GM18861 (cell line): ENCODE results near the gene FOSB.

ENCODE experiments used
- ATAC-seq: cut with Tn5 transposase; IDR thresholded peaks from one replicate; pipeline ENCODE4 v1.9.1; 2021; ENCODE audit not compliant: unreplicated experiment

Gene FOSB

DNA sequence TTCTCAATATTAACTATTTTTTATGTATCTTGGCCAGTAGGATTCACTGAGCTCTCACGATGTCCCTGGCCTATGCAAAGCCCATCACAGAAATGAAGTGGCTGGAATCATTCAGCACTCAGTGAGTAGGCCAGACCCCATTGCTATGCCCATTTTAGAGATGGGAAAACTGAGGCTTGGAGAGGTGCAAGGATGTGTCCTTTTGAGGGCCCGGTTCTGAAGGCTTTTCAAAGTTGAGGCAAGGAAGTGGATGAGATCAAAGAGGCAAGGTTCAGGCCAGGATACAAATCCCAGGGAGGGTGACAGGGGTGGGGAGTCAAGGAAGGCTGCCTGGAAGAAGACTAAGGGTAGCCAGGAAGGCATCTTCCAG, 25.4 kb upstream of the FOSB start:
- no peak for ATAC-seq

DNA sequence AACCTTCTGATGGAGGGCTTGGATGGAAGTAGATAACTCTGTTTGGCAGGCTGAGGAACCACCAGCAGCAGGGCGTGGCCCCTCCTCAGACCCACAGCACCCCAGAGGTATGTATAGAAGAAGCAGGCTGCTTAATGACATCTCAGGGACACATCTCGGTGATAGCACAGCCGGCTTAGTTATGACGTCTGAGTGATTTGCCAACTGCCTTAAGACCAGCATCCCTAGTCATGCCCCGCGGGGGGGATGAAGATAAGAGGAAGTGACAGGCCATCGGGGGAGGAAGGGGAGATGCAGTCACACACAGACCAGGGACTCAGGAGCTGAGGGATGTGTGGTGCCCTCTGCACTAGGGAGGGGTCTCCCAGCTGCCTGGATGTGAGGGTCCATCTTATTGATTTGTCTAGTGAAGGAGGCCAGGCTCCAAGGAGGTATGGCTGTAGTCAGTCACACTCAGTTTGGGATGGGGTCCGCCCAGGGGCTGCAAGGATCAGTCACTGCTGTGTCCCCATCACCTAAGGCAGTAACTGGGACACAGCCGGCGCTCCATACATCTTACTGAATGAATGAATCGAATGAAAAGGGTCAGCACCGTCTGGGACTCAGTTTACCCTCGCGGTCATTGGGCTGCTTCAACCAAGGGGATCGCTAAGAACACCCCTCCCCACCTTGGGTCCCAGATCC, 24.9 kb upstream of the FOSB start:
- ATAC-seq: no peak

DNA sequence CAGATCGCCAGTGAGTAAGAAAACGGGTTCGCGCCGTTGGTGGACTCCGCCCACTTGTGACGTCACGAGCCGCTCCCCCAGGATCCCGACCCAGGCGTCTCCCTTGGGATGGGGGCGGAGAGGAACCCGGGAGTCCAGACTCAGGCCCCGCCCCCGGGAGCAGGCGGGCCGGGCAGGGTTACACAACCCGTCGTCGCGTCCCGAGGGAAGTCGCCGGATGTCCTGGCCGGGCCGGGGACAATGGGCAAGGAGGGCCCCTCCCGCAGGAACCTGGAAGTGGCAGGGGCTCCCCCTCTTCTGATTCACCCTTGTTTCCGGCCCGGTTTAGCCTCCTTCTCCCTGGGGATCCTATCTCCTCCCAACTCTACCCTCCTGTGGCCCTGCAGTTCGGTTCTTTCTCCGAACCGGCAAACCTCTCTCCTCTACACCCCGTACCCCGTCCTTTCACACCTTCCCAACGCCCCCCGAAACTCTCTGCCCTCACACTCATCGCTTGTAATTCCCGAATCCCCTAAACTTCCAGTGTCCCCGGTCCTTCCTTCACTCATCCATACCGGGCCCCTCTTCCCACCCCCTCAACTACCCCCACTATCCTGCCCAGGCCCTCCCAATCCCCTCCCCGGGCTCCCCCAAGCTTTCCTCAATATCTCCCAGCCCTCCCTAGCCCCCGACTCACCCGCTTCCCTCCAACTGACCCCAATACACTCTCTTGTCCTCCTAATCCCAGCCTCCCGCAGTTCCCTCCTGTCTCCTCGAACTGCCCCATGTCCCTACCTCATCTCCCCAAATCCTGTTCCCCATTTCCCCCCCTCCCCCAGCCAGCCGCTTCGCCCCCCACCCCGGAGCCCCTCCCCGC, 24.1 kb upstream of the FOSB start:
- ATAC-seq: no peak

DNA sequence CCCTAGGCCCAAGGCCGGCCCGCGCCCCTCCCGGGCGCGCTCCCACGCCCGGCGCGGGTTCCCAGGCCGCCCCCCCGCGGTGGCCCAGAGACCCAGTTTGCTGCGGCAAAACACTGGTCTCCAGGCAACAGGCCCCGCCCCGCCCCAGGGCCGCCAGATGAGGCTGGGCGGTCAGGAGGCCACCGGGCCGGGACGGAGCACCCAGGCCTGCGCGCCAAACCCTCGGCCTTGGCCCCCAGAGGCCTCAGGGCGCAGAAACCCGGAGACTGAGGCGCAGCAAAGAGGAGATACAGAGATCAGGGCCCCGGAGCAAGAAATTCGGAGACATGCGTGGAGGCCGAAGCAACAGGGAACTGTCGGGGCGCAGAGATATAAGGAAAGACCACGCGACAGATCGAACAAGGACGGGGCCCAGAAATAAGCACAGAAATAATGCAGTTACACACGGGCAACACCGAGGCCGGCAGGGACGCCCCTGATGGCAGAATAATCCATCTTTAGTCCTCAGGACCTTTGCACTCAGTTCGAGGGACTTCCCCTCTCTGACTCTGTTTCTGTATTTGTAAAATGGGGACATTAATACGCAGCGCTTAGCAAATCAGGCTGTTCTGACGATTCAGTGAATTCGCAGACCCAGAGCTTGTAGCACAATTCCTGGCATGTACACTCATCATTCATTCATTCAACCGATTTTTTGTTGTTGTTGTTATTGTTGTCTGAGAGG, 23.3 kb upstream of the FOSB start:
- ATAC-seq: peak; percentile 43

DNA sequence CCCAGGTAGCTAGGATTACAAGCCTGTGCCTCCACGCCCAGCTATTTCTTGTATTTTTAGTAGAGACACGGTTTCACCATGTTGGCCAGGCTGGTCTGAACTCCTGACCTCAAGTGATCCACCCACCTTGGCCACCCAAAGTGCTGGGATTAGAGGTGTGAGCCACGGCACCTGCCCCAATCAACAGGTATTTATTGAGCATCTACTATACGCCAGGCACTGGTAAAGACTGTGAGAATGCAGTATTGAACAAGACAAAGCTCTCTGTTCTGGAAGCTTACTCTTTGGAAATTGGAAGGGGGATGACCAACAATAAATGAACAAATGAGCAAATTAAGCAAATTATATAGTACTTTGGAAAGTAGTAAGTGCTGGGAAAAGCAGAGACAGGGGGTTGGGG, 22.7 kb upstream of the FOSB start:
- ATAC-seq: no peak

DNA sequence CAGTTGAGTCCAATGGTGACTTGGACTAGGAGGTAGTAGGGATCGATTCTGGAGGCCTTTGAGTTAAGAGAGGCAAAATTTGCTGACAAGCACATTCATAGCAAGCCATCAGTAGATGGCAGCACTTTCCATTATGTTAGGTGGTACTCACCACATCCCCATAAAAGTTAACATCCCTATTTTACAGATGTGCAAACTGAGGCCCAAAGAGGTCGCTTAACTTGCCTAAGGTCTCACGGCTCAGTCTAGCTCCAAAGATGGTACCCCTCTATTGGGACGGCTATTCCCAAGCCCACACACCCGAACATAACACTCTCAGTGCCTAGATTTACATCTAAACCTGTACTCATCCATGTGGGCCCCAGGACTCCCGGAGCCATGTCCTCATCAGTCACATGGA, 21.5 kb upstream of the FOSB start:
- ATAC-seq: no peak

DNA sequence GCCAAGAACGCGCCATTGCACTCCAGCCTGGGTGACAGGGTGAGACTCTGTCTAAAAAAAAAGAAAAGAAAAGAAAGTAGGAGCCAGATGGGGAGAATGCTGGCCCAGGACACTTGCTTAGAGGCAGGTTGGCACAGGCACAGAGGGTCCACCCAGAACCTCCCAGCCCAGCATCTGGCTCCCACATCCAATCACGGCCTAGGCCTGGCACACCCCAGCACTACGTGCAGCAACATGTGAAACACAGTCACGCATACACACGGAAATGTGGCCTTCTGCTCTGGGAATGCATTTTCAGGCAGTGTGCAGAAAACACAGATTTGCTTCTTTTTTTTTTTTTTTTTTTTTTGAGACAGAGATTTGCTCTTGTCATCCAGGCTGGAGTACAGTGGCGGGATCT, 20.9 kb upstream of the FOSB start:
- ATAC-seq: no peak

DNA sequence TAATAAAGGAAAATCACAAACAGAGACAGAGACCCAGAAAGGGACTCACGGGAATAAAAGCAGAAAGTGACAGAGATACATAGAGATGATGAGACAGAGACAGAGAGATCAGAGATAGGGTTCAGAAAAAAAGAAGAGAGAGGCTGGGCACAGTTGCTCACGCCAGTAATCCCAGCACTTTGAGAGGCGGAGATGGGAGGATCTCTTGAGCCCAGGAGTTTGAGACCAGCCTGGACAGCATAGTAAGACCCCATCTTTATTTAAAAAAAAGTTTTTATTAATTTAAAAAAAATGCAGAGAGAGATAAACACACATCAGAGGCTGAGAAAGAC, 19.4 kb upstream of the FOSB start:
- no peak for ATAC-seq

DNA sequence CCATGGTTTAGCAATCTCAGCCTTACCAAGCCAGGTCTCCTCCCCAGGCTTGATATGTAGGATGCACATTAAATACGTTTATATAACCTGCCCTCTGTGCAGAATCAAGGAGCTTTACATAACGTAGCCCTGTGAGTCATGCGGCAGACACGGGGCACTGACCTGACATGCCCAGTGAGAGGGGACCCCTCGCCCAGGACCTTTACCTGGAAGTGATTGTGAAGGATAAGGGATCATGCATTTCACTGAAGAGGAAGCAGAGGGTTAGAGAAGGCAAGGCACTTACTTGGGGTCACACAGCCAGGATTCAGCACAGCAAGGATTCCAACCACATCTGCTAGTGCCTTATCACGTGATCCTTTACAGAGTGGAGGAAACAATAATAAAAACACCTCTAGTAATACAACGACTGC, 18.9 kb upstream of the FOSB start:
- ATAC-seq: no peak

DNA sequence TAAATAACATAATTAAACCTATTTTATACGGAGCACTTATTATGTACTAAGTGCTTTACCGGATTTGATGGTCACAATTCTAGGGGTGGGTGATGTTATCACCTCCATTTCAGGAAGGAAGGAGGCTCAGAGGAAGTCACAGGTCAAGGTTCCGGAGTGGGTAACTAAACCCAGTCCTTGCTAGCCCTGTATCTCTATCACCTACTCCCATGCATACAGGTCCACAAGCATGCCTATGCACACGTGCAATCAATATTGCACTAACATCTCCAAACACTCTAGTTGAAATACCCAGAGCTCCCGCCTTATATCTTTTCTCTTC, 17.8 kb upstream of the FOSB start:
- ATAC-seq: no peak

DNA sequence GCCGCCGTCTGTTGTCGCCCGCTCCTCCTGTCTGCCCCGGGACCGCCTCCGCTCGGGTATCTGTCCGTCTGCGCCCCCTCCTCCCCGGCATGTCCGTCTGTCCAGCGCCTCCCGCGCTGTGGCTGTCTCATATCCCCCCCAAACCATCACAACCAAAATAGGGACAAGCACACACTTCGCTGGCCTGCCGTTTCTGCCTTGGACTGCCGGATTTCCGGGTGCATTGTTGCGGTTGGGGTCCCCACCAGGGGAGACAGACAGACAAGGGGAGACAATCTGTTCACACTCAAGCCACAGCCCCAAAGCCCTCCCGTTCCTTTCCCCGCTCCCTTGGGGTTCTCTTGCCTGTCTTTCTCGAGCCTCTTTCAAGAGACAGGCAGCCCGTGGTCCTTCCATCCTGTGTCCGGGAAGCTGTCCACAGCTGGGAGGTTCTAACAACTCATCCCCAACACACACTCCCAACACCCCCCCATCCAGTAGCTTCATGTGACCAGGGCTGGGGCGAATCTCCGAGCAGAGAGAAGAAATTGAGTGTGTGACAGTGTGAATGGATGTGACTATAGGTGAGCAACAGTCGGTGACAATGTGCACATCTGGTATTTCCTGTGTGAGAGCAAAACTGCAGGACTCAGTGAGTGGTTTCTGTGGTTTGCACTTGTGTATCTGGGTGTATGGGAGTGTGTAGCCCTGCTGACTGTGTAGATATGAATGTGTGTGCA, 16.5 kb upstream of the FOSB start:
- ATAC-seq: peak; percentile 6

DNA sequence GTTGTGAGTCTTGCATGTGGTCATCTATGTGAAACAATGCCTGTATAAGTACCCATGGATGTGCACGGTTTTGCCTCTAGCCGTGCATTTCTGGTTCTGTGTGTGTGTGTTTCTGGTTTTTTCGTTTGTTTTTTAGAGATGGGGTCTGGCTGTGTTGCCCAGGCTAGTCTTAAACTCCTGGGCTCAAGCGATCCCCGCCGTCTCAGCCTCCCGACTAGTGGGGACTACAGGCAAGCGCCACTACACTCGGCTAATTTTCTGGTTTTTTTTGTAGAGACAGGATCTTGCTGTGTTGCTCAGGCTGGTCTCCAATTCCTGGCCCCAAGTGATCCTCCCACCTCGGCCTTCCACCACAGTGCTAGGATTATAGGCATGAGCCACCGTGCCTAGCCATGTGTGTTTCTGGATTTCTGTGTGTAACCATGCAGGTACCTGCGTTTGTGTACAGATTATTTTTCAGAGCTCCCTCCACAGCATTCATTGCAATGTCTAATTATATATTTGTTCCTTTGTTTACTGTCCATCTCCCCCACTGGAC, 15.9 kb upstream of the FOSB start:
- ATAC-seq: no peak

DNA sequence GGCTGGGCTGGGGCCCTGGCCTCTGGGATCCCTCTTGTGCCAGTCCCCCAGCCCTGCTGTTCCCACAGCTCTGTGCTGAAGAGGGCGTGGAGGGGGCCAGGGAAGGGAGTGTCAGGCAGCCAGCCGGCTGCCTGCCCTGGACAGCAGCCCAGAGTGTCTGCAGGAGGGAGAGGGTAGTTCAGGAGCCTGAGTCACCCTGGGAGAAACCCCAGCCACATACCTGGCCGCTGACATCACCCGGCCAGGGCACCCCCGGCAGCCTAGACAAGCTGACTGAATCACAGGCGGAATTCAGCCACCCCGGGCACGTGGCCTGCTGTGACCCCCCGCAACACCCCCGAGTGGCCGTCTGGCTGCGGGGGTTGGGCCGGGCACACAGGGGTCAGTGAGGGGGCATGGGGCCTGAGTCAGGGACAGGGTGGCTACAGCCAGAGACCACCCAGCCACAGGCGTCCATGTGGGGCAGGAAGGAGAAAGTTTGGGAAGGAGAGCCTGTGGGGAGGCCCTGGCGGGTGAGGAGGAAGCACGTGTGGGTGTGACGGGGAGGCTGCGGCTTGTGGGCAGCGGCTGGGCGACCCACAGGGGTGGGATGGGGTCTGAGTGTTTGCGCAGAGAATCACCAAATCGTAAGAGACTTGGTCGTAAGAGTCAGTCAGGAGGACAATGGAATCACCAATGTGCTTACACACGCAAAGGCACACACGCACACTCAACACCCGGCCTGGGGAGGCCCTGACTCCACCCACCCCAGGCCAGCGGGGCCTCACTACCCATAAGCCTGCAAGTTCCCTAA, 11.9 kb upstream of the FOSB start:
- peak; percentile 39 for ATAC-seq

DNA sequence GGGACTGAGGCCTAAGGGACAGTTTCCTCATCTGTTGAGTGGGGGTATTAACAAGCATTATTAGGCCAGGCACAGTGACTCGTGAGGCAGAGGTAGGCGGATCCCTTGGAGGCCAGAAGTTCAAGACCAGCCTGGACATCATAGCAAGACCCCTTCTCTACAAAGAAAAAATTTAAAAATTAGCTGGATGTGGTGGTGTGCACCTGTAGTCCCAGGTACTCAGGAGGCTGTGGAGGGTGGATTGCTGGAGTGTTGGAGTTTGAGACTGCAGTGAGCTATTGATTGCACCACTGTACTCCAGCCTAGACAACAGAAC, 11.3 kb upstream of the FOSB start:
- no peak for ATAC-seq

DNA sequence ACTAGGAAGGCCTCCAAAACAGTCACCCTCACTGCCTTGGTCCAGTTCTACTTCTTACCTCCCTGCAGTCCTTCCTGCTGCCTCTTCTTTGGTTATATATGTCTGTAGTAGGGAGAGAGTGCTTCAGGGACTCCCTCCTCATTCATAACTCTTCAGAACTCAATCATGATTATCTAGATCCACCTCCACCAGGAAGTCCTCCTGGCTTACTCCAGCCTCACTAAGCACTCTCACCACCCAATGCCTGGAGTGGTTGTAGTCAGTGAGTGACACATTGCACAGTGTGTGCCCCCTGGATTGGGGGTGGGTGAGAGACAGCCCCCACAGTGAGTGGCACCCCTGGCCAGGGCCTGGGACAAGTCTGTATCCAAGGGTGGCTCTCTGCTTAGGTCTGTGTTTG, 10.0 kb upstream of the FOSB start:
- ATAC-seq: no peak

DNA sequence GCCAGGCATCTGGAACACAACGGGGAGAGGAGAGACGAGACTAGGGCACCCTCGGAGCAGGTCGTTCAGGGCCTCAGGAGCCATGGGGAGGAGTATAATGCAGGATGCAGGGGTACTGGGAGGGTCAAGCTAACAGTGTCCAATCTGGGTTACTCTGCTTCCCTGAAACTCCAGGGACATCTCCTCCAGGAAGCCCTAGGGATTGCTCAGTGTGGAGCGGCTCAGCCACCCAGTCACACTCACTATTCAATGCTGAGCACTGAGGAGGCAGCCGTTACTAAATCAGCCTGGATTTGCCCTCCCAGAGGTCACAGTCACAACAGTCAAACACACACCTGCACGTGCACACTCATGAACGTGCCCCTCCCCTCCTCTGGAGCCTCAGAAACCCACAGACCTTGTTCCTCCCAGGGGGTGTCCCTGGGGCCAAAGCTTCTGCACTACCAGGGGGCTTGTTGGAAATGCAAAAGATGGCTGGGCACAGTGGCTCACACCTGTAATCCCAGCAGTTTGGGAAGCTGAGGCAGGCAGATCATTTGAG, 6.9 kb upstream of the FOSB start:
- ATAC-seq: no peak

DNA sequence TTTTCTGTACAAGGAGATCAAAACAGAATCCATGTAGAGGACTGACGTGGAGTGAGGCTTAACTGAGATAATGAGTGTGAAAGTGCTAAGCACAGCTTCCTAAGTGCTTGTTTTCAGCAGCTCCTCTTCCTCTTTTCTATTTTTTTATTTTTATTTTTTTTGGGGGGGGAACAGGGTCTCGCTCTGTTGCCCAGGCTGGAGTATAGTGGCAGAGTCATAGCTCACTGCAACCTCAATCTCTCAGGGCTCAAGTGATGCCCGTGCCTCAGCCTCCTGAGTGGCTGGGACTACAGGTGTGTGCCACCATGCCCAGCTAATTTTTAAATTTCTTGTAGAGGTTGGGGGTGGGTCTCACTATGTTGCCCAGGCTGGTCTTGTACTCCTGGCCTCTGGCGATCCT, 5.6 kb upstream of the FOSB start:
- ATAC-seq: no peak

DNA sequence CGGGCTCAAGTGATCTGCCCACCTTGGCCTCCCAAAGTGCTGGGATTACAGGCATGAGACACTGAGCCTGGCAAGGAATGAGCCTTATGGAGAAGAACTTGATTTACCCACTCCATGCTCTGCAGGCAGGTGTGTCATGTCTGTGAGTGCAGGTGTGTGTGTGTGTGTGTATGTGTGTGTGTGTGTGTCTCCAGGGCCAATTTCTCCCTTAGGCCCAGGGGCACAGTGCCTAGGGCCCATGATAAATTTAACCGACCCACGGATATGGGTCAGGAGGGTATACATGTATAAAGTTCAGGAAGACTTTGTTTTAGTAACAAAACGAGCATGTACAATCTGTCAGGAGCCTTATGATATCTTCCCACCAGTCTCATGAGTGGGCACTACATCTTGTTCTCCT, 4.6 kb upstream of the FOSB start:
- ATAC-seq: no peak

DNA sequence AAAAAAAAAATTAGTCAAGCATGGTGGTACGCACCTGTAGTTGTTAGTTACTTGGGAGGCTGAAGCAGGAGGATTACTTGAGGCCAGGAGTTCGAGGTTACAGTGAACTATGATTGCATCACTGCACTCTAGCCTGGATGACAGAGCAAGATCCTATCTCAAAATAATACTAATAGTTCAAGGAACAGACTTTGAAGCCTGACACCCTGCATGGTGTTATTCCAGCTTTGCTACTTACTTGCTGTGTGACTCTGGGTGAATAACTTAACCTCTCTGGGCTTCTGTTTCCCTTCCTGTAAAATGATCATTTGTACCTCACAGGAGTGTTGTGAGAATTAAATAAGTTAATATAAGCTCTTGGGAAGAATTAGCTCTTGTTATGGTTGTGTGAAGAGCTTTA, 3.5 kb upstream of the FOSB start:
- ATAC-seq: no peak

DNA sequence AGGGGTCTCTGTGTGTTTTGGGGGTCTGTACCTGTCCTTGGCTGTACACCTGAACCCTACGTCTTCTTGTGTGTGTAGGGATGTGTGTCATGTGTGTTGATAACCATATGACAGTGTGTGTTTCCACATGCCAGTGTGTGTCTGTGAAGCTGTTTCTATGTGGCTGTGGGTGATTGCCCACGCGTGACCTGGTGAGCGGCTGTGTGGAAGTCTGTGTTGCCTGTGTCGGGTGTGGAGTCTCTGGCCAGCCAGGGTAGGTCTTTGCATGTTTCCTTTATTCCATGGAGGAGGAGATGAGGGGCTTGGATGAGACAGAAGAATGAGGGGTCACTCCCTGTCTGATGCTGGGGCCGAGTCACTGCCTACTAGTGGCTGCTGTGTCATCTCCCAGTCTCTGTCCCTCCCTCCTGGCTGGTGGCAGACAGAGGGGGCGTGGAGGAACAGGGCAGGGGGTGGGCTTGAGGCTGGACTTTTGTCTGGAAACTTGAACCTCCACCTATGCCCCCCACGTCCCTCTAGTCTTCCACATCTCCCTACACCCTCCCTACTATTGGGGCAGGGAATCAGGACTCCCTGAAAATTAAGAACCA, 2.8 kb upstream of the FOSB start:
- ATAC-seq: no peak
